ENCODE measurements around the gene EIF1AD. TPM values are rescaled to one million over a fixed set of nuclear protein-coding genes. Genes with fewer than 3 reads are reported as not detected.

Gene EIF1AD
- total and polyA plus RNA-seq, 9 of the 15 experiments (the other 6 are each of a cell fraction or from before 2014, with no cell fraction given): 50.1 to 98.8 (median 58.7) TPM

DNA sequence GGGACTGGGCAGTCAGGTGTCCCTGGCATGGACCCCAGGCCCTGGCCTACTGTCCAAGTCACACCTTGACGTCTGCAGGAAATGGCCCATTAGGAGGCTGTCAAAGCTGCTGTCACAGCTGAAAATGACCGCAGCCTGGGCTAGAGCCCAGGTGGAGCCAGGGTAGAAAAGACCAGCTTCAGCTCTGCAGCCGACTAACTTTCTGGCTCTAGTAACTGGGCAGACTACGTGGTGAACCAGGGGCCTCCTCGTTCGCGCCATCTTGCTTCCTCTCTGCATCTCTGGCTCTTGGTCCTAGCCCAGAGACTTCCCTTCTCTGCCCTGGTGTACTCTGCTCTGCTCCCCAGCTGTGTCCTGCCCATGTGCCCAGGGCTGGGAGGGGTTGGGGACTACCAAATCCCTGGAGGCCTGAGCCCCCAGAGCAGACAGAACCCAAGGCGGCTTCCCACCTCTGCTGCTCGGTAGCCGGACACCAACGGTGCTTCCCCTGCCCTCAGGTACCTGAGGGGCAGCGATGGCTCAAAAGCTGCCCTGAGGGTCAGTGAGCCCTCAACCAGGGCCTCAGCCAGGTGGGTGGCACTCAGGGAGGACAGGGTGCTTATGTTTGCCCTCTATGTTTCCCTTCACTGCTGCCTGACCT, 20.7 kb downstream of the EIF1AD start:
- TF ChIP-seq CCAR2 (IDR thresholded peaks at IDR 0.05; ENCODE audit: low read depth, low read length) (no peak), POLR2G (IDR thresholded peaks at IDR 0.05; ENCODE audit: low read depth, low read length) (peak; percentile 39; the same call in 1 of the 2 replicates)
- BruUV-seq (replicated peaks): no TSS peak
- POLR2A ChIA-PET: interaction anchor here (0.5 to 1.5 kb wide), 5 partner anchors 87 to 204 kb away, joined by 3 to 5 read pairs (median 3); partner anchors contain the start of genes CCDC85B and FIBP
- intact Hi-C loops (cut with micrococcal nuclease): loop anchor here (10.0 kb wide), 1 partner anchor 196 kb away; the partner anchor contains the start of genes AP5B1 and OVOL1
- no peak overlapping the region for H3K27ac ChIP-seq (ENCODE audit: extremely low read depth, low read depth, low read length)
- H2AFZ ChIP-seq (ENCODE audit: low read depth, low read length): no peak overlapping the region
- no peak overlapping the region for H3K4me2 ChIP-seq (ENCODE audit: insufficient read depth, low read length)
- in situ Hi-C loops (cut with MboI): no loop called here
- FAIRE-seq (no peak), DNase-seq (ENCODE audit: extremely low read depth in 1 of 4, low spot score in 3 of 4) (no peak), ATAC-seq (no peak)
- peak overlapping the region in 1 of 2 experiments; percentile 71; a peak in 2 of 4 replicates for H3K9ac ChIP-seq (ENCODE audit: insufficient read depth in 1 of 2, low read depth in 2 of 2, low read length in 2 of 2)
- H4K20me1 ChIP-seq (replicated peaks; ENCODE audit: control insufficient read depth, insufficient read depth, low read length): no peaks in the 10 kb centered on the region
- H3K9me1 ChIP-seq (ENCODE audit: control insufficient read depth, insufficient read depth, low read length): no peaks in the 10 kb centered on the region
- H3K9me3 ChIP-seq (replicated peaks; ENCODE audit: control insufficient read depth, insufficient read depth, low read depth, low read length): no peaks in the 10 kb centered on the region
- WGBS (ENCODE audit: insufficient coverage, low coverage, missing lambda C conversion rate): 77% methylated on average over 9 of the region's 12 CpGs
- H3K36me3 ChIP-seq (ENCODE audit: control insufficient read depth, insufficient read depth, low read length): peaks cover 32% of the 10 kb centered on the region; the same call in 2 of the 3 replicates
- no peaks in the 10 kb centered on the region for H3K27me3 ChIP-seq (ENCODE audit: control insufficient read depth in 2 of 2, insufficient read depth in 2 of 2, low read length in 2 of 2)
- CTCF ChIA-PET (ENCODE audit: low intra/inter-chr PET ratio): no interaction called here
- H3K79me2 ChIP-seq (ENCODE audit: control insufficient read depth, insufficient read depth, low read length): no peaks in the 10 kb centered on the region
- no peak overlapping the region for H3K4me3 ChIP-seq
- H3K4me1 ChIP-seq (replicated peaks in 1 of 2; ENCODE audit: control insufficient read depth in 2 of 2, insufficient read depth in 2 of 2, low read length in 2 of 2): peaks cover 0 to 24% of the 10 kb centered on the region in 2 experiments; a peak in 2 of 5 replicates

DNA sequence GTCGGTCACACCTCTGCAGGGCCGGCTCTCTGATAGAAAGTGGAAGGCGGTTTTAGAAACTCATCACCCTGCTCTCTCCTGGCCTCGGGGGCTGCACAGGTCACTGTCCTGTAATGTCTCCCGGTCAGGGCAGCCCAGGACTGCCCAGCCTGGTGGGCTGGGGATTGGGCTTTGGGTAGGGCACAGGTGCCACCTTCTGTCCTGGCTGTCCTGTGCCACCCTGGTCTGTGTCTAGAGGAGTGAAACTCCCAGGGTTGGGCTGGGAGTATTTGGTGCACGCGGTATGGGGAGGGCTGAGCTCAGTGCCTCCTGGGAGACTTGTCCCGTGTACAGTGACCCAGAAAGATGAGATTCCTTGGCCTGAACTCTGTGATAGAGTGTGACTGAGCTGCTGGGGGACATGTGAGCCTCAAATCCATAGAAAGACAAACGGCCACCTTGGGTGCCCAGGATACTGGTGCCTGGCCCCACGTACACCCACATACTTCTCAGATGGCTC, 22.6 kb downstream of the EIF1AD start:
- Histone ChIP-seq H3K9me1 (ENCODE audit: control insufficient read depth, insufficient read depth, low read length) (no peaks in the 10 kb centered on the region), H3K4me3 (no peak overlapping the region), H3K9me3 (replicated peaks; ENCODE audit: control insufficient read depth, insufficient read depth, low read depth, low read length) (no peaks in the 10 kb centered on the region), H3K36me3 (ENCODE audit: control insufficient read depth, insufficient read depth, low read length) (peaks cover 39% of the 10 kb centered on the region; the same call in 2 of the 3 replicates), H2AFZ (ENCODE audit: low read depth, low read length) (no peak overlapping the region), H3K4me2 (ENCODE audit: insufficient read depth, low read length) (no peak overlapping the region), H3K27ac (ENCODE audit: extremely low read depth, low read depth, low read length) (no peak overlapping the region), H3K79me2 (ENCODE audit: control insufficient read depth, insufficient read depth, low read length) (no peaks in the 10 kb centered on the region), H3K27me3 (ENCODE audit: control insufficient read depth in 2 of 2, insufficient read depth in 2 of 2, low read length in 2 of 2) (no peaks in the 10 kb centered on the region), H3K9ac (ENCODE audit: insufficient read depth in 1 of 2, low read depth in 2 of 2, low read length in 2 of 2) (0 out of 4 replicates have a peak overlapping the region, but pooled peaks of 1 of the 2 experiments have one; percentile 32), H4K20me1 (replicated peaks; ENCODE audit: control insufficient read depth, insufficient read depth, low read length) (no peaks in the 10 kb centered on the region), H3K4me1 (replicated peaks in 1 of 2; ENCODE audit: control insufficient read depth in 2 of 2, insufficient read depth in 2 of 2, low read length in 2 of 2) (peaks cover 0 to 26% of the 10 kb centered on the region in 2 experiments; a peak in 2 of 5 replicates)
- CTCF ChIA-PET (ENCODE audit: low intra/inter-chr PET ratio): no interaction called here
- intact Hi-C loops (cut with micrococcal nuclease) (no loop called here), in situ Hi-C loops (cut with MboI) (no loop called here)
- FAIRE-seq (no peak), DNase-seq (ENCODE audit: extremely low read depth in 1 of 4, low spot score in 3 of 4) (no peak), ATAC-seq (no peak)
- TSS peak; percentile 26 for BruUV-seq (replicated peaks)
- POLR2A ChIA-PET: interaction anchor here (0.5 to 1.0 kb wide), 2 partner anchors 85 to 108 kb away, joined by 3 read pairs; no protein-coding TSS in a partner anchor
- WGBS (ENCODE audit: insufficient coverage, low coverage, missing lambda C conversion rate): 84% methylated on average over 10 of the region's 10 CpGs
- TF ChIP-seq PYGO2 (tag; IDR thresholded peaks at IDR 0.05): no peak
- no peak for TF ChIP-seq SREBF2 (CRISPR knock-in tag; IDR thresholded peaks at IDR 0.05)
- TF ChIP-seq CBFA2T3 (IDR thresholded peaks at IDR 0.05): no peak
- TF ChIP-seq CEBPB (tag; IDR thresholded peaks at IDR 0.05): no peak
- no peak for TF ChIP-seq RBM14 (IDR thresholded peaks at IDR 0.05; ENCODE audit: borderline replicate concordance, insufficient read depth, low read depth, low read length)

Data from K562 (cell line).